Upper lobe of left lung (tissue), 4 donors: ENCODE data around the gene EMD.
"Not testable (repeated sequence)": the region's sequence is repeated elsewhere in the genome, so short reads cannot be mapped to it uniquely, and the experiment has no call there.

Experiments used
- EP300 ChIP-seq, 4 donors: sonication (generic); formaldehyde crosslinking; IDR thresholded peaks; one replicate each; pipeline ENCODE4 v1.5.1; 2017; ENCODE audit warnings: antibody characterized with exemption in 4 of 4, control low read depth in 2 of 4
- TF ChIP-seq, protein P1 (sequence below), 6 experiments: fragments of 450-650 bp in 4 of 6; fragments of 200-600 bp in 2 of 6; sonication (generic) in 2 of 6; IDR thresholded peaks; one replicate each; pipeline ENCODE4 v1.5.1; 2016 to 2019; ENCODE audit warnings: antibody characterized with exemption in 6 of 6

DNA sequence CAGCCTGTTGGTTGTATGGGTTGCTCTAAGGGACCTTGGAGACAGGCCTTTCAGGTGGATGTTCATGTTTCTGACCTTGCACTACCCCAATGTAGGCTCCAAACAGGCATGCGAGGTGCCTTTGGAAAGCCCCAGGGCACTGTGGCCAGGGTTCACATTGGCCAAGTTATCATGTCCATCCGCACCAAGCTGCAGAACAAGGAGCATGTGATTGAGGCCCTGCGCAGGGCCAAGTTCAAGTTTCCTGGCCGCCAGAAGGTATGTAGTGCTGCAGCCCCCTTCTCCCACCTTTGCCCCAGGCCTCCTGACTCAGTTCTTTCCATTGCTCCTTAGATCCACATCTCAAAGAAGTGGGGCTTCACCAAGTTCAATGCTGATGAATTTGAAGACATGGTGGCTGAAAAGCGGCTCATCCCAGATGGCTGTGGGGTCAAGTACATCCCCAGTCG lies 21.3 kb downstream of the EMD start:
- TF ChIP-seq, protein P1, sequence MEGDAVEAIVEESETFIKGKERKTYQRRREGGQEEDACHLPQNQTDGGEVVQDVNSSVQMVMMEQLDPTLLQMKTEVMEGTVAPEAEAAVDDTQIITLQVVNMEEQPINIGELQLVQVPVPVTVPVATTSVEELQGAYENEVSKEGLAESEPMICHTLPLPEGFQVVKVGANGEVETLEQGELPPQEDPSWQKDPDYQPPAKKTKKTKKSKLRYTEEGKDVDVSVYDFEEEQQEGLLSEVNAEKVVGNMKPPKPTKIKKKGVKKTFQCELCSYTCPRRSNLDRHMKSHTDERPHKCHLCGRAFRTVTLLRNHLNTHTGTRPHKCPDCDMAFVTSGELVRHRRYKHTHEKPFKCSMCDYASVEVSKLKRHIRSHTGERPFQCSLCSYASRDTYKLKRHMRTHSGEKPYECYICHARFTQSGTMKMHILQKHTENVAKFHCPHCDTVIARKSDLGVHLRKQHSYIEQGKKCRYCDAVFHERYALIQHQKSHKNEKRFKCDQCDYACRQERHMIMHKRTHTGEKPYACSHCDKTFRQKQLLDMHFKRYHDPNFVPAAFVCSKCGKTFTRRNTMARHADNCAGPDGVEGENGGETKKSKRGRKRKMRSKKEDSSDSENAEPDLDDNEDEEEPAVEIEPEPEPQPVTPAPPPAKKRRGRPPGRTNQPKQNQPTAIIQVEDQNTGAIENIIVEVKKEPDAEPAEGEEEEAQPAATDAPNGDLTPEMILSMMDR (IDR thresholded peaks at IDR 0.05) = not testable (repeated sequence)
- not testable (repeated sequence) for TF ChIP-seq EP300 (IDR thresholded peaks at IDR 0.05)
